ENCODE data around the gene PIAS4.
"Not testable (repeated sequence)": the region's sequence is repeated elsewhere in the genome, so short reads cannot be mapped to it uniquely, and the experiment has no call there.

The PIAS4 gene, protein sequence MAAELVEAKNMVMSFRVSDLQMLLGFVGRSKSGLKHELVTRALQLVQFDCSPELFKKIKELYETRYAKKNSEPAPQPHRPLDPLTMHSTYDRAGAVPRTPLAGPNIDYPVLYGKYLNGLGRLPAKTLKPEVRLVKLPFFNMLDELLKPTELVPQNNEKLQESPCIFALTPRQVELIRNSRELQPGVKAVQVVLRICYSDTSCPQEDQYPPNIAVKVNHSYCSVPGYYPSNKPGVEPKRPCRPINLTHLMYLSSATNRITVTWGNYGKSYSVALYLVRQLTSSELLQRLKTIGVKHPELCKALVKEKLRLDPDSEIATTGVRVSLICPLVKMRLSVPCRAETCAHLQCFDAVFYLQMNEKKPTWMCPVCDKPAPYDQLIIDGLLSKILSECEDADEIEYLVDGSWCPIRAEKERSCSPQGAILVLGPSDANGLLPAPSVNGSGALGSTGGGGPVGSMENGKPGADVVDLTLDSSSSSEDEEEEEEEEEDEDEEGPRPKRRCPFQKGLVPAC

DNA sequence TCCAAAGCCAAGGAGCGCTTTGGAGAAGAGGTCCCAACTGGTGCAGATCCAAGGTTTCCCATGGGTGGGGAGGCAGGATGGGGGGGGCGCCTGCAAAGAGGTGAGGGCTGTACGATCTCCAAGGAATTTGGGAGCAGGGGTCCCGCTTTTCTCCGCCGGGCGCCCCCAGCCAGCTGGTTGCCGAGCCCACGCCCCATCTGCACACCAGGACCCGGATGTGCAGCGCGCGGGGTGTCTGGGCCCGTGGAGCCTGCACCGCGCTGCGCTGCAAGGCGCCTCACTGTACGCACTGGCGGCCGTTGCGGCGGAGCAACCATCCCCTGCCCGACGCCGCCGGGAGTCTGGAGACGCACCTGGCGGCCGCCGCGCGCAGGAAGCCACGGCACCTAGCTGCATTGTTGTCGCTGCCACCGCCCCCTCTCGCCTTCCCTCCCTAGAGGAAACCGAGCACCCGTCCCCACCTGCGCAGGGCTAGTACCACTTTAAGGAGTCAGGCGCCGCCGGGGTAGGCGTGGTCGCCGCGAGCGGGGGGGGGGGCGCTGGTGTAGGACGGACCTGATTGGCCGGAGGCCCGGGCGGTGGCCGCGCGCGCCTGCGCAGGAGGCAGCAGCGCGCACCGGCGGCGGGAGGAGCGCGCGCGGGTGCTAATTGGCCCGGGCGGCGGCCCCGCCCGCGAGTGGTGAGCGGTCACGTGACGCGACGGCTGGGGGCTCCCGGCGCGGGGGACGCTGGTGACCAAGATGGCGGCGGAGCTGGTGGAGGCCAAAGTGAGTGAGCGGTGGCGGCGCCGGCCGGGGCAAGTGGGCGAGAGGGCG, at the start of gene PIAS4:
PIAS4 (plus strand) TSS at position 716 of the 815 bp plus-strand sequence; CDS start at position 741, 25 bp downstream.
- peak; percentile 92 for DNase-seq (ENCODE audit: low read depth)

DNA sequence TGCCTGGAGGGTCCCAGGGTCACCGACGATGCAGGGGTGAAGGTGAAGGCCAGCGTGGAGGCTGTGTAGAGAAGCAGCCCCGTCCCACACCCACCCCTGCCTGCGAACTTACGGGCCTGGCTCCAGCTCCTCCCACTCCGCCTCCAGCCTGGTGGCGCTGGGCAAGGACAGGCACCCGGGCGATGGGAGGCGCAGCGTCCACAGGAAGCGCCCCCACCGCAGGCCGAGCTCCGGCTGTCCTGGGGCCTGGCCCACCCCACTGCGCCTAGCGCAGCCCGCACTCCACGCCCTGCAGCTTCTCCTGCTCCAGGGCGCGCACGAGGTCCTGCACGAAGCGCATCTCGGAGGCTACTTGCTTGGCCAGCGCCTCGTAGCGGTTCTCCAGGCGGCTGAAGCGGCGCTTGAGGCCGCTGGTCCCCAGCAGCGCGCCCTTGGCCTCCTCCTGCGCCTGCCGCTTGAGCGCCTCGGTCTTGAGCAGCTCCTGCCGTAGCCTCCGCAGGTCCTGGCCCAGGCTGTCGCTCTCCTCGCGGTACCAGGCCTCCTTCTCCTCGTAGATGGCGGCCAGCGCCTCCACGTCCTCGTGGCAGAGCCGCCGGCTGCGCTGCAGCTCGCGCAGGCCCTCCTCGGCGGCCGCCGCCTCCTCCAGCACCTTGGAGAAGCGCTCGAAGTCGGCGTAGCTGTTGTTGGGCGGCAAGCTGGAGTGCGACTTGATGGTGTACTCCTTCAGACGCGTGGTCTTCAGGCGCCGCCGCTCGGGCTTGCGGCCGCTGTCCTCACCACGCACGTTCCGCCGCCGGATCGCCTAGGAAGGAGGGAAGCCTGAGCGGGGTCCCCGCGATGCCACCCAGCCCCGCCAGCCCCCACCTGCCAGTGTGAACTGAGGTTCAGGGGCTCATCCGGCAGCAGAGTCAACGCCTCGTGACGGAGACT, 48.4 kb upstream of the PIAS4 start:
- no peak for DNase-seq (ENCODE audit: low read depth)

DNA sequence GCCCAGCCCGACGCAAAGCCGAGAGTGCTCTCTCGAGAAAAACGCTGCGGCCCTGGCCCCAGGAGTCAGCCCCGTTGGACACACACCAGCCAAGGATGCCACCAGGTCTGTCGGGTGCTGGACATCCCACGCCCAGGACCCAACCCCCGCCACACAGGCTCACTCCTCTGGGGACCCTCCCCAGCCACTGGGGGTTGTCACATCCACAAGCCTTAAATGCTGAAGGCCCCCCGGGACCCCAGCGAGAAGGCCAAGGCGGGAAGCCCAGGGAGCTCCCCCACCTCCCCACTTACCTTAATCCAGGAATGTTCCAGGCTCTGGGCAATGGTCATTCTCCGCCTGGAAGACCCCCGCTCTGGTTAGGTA, 47.8 kb upstream of the PIAS4 start:
- DNase-seq (ENCODE audit: low read depth): no peak

DNA sequence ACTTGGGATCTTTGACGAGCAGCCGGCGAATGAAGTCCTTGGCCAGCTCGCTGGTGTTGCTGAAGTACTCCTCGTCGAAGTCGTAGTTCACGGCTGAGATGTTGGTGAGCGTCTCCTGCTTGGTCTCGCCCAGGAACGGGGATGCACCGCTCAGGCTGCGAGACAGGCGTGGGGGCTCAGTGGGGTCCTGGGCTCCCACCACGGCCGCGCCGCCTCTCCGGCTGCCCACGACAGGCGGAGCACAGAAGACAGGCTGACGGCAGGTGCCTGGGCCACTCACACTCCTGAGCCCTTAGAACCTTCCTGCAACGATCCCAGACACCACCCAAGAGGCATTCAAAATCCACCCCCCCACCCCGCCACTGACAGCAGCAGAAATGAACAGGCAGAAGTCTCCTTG, 46.5 kb upstream of the PIAS4 start:
- no peak for DNase-seq (ENCODE audit: low read depth)

DNA sequence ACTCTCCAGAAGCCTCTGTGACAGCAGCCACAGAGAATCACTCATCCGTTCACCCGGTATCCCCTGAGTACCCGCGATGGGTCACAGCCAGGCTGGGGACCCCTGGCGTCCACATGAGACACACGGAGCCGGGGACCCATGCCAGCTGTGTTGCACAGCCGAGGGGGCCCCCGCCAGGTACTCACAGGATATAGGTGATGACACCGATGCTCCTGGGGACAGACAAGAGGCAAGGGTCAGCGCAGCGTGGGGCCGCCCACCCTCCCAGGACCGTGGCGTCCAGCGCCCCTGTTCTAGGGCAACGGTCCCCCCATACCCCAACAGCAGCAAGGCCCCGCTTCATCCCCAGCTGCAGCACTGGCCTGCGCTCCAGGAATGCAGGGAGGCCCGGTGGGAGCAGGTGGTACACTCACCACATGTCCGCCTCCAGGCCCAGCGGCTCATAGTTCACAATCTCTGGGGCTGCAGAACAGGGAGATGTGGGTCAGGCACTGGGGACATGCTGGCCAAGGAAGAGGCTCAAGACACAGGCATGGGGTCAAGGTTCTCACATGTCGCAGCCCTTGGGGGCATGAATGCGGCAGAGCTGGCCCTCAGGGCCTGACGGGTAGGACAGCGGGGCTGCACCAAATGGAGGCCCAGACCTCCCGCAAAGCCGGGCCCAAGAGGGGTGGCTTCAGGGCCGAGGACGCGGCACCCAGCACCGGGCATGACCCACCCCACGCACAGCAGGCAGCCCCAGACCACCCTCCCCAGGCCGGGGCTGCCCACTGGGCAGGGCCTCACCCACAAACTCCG, 43.9 kb upstream of the PIAS4 start:
- no peak for DNase-seq (ENCODE audit: low read depth)

DNA sequence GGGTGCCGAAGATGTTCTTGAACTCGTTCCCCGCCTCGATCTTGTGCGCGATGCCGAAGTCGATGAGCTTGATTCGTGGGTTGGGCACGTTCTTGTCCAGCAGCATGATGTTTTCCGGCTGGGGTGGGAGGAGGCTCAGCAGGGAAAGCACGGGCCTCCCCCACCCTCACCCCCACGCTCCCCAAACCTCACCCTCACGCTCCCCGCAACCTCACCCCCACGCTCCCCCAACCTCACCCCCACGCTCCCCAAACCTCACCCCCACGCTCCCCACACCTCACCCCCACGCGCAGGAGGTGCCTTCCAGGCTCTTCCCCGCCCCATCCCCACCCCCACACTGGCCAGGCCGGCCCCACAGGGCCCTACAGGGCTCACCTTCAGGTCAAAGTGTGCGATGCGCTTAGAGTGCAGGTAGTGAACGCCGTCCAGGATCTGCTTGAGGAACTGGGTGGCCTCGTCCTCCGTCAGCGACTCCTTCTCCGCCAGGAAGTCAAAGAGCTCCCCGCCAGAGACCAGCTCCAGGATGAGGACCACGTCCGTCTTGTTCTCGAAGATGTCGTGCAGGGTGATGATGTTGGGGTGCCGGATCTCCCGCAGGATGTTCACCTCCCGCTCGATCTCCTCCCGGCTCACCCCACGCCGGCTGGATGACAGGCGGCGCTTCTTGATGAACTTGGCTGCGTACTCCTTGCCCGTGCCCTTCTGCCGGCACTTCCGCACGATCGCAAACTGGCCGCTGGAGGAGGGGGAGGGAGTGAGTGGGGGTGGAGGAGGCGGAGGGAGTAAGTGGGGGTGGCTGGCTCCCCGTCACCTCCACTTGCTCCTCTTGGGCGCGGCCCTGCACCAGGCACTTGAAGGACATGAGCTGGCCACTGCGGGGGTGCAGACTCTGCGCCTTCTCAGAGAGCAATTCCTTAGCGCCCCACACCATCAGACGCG, 43.0 kb upstream of the PIAS4 start:
- DNase-seq (ENCODE audit: low read depth): no peak

DNA sequence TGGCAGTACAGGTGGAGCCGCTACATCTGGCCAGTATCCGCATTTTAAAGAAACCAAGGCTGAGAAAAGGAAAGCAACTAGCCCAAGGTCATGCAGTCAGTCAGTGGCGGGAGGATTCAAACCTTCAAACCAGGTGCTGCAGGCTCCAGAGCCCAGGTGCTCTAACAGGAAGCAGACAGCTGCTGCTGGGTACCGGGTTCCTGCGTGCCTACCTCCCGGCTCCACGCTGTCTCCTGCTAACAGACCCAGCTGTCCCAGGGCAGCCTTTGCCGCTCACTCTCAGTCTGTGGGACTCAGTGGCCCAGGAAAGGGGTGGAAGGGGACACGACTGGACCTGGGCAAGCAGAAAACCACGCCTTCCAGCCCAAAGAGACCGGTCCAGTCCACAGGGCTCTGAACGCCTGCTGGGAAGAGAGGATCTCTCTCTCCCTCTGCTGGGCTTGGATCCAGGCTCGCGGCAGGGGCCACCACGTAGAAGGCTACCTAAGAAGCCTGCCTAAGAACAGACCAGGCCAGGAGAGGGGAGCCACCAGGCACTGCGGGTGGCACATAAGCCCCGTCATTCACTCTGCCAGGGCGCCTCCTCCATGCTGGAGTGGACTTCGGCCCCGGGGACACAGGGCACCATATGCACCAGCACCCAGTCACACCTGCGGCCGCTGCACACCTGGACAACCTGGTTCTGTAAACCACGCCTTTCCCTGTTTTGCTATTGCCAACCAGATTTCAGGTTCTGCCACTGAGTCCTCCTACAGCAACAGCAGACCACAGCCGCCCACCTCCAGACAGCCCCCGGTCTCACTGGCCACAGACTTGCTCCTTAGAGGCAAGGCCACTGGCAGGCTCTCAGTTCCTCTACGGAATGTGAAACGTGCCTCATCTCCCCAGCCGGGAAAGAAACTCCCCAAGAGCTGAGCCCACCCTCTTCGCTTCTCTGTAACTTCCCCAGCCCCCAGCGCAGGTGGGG, 41.2 kb upstream of the PIAS4 start:
- DNase-seq (ENCODE audit: low read depth): no peak

DNA sequence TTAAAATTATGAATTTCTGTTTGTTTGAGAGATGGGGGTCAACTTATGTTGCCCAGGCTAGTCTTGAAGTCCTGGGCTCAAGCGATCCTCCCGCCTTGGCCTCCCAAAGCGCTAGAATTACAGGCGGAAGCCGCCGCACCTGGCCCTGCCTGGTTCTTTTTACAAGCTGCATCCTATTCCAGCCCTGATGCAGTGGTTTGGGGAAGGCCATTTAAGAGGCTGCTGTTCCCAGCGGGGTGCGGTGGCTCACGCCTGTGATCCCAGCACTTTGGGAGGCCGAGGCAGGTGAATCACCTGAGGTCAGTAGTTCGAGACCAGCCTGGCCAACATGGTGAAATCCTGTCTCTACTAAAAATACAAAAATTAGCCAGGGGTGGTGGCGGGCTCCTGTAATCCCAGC, 39.6 kb upstream of the PIAS4 start:
- not testable (repeated sequence) for DNase-seq (ENCODE audit: low read depth)

DNA sequence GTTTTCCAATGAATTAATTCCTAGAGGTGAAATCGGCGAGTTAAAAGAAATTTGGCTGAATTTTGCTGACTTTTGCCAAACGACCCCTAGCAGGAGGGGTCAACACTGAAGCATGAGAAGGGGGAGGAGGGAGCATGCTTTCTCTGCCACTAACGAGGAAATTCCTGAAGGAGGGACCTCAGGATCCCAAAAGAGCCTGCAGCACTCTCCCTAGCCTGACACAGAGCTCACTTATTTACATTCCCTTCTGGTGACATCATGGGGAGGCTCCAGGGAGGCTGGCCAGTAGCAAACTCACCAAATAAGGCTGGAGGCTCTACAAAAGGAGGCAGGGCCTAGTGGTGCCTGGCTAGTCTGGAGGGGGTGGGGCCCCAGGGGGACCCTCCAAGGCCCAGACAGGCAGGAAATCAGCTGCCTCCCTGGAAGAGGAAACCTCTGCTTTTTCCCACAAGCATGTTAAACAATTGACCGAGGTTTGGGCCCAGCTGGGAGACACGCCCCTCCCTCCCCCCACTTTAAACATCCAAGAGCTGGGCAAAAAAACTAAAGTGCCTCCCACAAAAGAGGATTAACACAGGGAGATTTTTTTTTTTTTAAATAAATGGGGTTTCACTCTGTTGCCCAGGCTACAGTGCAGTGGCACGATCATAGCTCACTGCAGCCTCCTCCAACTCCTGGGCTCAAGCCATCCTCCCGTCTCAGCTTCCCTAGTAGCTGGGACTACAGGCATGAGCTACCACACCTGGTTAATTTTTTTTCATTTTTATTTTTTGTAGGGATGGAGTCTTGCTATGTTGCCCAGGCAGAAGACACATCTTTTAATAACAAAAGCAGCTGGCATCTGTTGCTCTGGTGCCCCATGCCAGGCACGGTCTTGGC, 38.7 kb upstream of the PIAS4 start:
- no peak for DNase-seq (ENCODE audit: low read depth)

DNA sequence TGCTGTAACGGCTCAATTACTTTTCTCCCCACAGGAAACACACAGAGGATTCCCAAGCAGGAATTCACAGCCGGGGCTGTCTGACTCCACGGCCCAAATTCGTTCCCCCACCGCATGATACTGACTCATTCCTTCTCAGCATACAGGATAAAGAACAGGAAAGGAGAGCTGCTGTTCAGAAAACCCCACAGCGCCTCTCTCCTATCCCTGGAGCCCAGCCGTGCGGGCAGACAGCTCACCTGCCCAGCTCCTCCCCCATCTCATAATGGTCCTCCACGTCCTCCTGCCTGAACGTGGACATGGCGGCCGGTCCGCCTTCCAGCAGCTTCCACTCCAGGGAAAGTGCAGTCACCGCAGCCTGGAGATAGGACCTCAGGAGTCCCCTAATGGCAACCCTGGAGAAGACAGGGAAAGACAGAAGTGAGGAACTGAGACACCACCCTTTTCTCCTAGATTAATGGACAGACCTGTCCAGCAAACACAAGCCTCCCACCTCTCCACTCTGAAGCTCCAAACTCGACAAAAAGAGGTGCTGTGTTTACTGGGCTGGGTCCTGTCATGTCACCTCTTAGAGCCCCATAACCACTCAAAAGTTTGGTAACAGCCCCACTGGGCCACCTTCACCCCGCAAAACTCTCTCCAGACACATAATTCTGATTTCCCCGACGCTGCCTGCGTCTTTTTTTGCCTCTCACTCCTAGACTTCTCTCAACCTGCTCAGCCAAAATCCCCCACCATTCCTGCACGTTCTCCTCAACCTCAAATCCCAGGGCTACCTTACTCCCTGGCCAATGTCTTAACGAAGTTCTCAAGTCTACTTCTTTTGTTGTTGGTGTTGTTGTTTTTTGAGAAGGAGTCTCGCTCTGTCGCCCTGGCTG, 37.9 kb upstream of the PIAS4 start:
- no peak for DNase-seq (ENCODE audit: low read depth)

DNA sequence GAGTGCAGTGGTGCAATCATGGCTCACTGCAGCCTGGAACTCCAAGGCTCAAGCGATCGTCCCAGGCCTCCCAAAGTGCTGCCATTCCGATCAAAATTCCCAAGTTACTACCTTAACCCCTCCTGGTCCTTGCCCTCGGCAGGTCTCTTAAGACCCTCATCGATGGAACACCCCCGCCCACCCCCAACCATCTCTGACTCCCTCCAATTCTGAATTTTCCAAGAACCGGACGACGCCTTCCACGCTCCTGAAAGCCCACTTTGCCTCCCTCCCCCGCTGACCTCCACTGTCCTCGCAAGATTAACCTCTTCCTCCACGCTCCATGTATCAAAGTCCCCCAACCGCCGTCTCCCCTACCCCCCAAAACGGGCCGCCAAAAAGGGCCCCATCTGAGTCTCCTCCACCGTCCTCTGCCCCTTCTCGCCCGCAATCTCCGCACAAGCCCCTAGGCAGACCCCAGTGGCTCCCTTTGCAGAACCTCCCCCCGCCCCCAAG, 37.2 kb upstream of the PIAS4 start:
- no peak for DNase-seq (ENCODE audit: low read depth)

DNA sequence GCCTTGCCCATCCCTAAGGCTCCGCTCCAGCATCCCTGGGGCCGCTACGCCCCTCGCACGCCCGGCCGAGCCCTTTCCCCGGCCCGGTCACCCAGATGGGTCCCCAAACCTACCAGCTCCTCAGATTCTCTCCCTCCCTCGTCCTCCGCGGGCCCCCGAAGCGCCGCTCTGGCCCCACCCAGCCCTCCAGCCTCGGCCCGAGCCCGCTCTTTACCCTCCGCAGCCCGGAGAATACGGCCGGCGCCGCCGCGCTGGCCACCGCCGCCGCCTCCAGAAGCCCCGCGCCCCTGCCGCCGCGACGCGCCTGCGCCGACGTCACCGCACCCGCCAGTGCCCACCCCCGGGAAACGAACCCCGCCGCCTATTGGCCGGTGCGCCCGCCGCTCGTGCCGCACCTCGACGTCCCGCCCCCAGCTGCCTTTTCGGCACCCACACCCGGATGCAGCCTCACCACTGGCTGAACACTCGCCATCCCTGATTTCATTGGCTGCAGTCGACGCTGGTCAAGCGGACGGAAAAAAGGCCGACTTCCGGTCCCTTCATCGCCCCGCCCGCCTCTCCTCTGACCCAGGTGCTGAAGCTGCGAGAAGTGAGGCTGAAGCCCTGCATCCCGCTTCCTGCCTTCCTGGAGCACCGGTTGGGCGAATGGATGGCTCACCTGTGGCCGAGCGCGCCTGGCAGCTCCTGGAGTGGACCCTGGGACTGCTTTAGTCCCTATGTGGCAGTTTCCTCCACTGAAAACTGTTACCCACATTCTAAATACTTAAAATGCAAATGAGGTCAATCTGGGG, 36.5 kb upstream of the PIAS4 start, which contains the start of gene DAPK3:
DAPK3 (minus strand) TSS at position 292 of the 791 bp plus-strand sequence. CDS start 1,364 bp downstream, outside the sequence.
- DNase-seq (ENCODE audit: low read depth): peak; percentile 92

DNA sequence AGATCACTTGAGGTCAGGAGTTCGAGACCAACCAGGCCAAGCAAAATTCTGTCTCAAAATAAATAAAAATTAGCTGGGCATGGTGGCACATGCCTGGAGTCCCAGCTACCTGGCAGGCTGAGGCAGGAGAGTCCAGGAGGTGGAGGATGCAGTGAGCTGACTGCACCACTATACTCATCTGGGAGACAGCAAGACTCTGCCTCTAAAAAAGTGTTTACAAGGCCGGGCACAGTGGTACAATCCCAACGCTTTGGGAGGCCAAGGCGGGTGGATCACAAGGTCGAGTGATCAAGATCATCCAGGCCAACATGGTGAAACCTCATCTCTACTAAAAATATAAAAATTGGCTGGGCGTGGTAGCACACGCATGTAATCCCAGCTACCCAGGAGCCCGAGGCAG, 32.4 kb upstream of the PIAS4 start:
- no peak for DNase-seq (ENCODE audit: low read depth)

DNA sequence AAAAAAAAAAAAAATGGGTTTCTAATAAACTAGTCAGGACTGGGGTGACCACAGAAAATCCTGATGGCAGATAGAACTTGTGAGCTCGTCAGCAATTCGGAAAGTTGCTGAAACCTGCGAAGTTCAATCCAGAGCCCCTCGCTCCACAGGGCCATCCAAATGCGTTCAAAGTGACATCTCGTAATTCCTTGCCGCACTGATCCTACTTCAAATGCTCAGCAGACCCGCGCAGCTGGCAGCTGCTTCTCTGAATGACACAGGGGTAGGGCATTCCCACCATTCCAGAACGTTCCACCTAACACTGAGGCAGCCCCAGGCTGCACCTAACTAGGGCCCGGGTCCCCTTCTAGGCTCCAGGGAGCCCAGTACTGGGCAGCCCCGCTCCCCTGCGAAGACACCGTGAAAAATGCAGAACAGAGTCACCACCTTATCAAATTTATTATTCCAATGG, 31.9 kb upstream of the PIAS4 start:
- DNase-seq (ENCODE audit: low read depth): no peak

DNA sequence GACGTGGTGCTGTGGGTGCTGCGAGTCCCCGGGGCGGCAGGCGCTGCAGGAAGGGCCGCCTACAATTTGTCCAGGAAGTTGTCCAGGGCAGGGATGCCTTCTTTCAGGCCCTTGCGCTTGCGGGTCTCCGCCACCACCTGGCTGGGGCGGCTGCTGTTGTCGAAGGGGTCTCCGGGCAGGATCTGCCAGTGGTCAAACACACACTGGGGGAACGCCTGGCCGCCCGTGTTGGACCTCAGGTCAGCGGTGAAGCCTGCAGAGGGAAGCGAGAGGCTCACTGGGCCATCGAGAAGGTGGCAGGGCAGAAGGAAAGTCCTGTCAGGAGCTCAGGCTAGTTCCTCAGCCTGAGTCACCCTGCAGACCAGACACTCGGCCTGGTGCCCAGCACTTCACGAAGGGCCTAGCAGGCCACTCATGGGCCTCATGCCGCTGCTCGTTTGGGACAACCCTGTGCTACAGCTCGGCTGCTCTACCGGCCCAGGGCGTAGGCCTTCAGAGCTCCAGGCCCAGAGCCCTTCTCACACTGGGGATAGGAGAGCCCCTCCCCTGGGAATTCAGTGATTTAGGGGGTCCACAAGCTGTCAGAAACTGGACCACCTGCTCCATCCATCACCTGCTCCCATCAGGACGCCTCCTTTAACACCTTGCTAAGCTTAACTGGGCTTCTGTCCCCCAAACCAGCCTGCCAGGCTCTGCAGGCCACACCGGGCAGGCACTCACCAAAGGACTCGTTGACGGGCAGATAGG, 30.9 kb upstream of the PIAS4 start:
- DNase-seq (ENCODE audit: low read depth): no peak
